Measurements from ENCODE around the gene MICAL2.

MICAL2 gene

DNA sequence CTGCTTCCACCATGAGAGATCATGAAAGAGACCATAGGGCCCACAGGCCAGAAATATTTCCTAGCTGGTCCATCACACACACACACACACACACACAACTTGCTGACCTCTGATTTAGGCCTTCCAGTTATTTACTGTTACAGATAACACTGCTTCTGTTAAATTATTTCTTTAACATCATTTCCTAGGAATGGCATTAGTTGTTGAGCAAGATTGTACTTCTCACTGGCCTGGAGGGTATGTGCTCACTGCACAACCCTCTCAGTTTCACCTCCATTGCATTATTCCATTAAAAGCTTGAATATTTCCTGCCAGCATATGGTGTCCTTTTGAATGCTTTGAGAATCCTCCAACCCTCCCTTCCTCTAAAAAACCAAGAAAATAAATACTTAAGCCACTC is 104.4 kb downstream of the MICAL2 start:
- no peak for DNase-seq

DNA sequence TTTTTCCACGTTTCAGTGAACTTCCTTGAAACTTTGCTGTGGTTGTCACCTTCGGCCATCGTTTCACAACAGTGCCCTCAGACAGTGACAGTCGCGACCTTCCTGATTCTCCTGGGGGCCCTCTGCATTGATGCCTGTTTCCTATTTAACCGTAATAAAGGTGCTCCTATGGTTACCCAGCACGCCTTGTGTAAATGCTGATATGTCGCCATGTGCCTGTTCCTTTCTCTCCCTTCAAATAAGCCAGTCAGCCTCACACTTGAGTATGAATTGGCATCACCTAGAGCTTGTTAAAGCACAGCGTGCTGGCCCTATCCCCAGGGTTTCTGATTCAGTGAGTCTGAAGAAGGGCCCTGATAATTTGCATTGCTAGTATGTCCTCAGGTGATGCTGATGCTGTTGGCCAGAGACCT is 104.8 kb downstream of the MICAL2 start:
- DNase-seq: no peak

DNA sequence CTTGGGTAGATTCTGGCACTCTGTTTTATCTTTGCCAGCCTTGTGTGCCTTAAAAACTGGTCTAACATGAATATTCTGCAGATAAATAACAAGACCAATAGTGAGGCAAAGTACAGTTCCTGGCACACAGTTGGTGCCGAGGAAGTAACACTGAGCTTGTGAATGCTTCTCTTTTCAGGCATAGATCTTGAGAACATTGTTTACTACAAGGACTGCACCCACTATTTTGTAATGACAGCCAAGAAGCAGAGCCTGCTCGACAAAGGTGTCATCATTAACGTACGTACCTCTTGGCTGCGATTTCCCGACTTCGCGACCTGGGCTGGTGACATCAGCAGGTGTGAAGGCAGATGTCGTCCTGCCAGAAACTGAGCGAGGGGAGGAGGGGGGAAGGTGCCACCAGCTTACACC is 105.7 kb downstream of the MICAL2 start:
- no peak for DNase-seq

DNA sequence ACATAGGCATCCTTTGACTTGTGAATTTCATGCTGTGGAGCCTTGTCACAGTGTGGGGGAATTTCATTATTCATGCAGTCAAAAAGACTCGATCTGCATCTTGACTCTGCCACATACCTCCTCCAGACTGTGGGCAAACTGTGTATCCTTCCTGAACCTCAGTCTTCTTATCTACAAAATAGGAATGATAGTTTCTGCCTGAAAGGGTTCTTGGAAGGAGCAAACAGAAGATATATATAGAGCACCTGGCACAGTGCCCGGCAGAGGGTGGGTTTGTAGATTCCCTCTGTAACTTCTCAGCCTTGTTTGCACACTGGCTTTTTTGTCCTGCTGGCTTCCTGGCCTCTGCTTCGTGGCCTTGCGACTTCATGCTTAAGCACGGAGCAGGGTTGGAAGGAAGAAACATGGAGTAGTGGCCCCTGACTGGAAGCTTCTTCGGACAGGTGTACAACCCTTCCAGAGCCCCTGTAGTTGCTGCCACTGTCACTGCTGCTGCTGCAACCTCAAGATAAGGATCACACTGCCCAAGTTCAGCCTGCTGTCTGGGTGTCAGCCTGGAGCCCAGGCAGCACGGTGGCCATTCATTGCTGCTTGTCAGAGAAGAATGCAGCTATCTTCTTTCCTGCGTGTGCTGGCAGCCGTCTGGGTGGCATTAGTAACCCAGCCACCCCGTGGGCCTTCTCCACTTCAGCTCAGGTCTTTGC is 106.4 kb downstream of the MICAL2 start:
- no peak for DNase-seq

DNA sequence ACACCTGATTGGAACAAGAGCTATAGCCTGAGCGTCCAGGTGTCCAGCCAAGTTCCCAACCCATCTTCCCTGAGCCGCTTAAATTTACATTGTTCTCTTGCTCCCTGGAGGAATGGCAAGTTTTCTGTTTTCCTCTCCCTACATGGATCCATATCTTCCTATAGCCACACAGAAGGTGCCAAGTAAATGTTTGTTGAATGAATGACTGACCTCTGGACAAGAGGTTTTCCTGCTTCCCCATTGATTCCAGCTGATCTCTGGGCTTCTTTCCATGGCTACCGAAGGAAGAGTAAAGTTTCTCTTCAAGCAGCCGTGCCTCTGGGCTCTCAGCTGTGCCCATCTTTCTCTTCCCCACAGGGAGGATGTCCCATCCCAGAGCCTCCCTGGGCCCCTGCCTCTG is 107.5 kb downstream of the MICAL2 start:
- DNase-seq: no peak

DNA sequence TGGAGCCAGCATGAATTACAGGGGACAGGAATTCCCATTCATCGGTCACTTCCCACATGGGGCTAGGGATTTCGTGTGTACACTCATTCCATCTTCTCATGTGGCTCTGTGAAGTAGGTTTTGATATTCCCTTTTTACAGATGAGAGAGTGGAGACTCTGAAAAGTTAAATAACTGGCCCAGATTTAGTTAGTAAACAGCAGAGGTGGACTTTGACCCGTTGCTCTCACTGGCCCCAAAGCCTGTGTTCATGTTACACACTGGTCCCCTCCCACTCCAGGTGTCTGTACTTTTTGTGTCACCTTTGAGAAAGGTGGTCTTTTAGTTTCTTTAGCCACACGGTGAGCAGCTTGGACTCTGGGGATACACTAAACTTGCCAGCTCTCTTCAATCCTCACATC is 108.5 kb downstream of the MICAL2 start:
- no peak for DNase-seq

DNA sequence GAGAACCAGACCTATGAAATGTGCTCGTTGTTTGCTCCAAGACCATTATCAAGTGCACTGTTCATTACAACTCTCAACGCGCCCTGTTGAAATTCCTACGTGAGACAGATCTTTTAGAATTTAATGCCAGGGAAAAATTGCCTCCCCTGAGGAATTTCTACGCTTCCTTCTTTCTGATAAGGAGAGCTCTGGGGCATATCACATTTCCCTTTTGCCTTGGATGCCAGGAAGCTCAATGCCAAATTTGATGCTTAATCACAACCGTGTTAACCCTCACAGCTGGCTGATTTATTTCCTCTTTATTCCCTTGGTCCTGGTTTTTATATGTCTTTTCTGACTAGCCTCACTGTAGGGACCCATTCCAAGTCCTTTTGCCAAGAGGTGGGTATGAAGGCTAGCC is 109.4 kb downstream of the MICAL2 start:
- DNase-seq: no peak

DNA sequence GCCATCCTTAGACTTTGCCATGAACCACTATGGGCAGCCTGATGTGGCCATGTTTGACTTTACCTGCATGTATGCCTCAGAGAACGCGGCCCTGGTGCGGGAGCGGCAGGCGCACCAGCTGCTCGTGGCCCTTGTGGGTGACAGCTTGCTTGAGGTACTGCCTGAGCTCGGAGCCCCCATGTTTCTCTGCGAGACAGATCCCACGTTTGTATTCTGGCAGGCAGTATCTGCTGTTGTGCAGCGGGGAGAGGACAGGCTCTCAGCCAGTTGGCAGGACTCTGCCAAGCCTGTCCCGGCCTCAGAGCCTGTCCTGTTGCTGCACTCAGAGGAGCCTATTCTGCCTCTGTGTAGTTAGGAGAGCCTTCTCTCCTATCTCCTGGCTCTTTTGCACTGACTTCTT is 109.9 kb downstream of the MICAL2 start:
- DNase-seq: no peak

DNA sequence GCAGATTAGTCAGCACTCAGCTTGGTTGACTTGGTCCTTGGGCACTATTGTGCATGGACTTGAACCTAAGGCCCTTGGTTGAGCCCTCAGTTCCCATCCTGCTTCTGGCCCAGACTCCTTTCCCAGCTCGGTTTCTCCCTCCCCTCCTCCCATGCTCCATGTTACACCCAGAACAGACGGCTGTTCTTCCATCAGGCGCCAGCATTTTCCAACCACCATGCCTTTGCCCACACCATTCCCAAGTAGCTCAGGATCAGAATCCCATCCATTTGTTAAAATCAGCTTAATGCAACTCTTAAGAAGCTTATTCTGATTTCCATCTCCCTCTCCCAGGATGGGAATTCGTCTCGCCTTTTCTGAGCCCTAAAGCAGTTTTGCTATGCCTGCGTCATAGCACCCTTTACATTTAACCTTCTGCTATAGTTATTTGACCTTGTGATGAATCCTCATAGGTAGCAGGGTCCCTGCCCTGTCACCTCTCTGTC is 110.7 kb downstream of the MICAL2 start:
- DNase-seq: peak in 1 of 2 experiments; percentile 21

DNA sequence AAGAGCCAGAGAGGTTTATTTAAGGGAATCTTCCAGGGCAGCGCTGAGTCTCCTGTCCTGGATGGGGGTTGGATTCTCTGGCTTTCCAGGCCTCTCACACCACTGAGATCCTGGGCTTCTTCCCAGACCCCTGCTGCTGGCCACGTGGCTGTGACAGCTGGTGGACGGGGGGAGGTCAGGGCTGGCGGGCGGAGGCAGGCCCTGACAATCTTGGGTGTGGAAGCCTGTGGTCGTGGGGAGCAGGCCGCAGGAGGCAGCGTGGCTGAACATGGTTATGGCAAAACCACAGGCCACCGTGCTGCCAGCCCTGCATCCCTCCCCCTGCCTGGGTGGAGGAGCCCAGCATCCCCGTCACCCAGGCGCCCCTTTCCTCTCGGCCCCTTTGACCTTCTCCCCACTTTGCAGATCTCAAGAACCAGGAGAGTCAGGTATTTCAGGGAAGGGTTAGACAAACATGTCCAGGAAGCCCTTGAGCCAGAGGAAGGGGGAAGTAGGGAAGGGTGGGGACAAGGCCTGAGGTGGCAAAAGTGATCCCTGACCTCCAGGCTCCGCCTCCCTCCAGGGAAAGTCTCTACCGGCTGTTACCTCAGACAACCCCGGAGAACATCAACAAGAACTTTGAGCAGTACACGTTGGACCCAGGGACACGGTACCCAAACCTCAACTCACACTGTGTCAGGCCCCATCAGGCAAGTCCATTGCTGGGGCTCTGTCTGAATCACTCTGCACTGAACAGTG is 111.8 kb downstream of the MICAL2 start:
- peak in 1 of 2 experiments; percentile 57 for DNase-seq

DNA sequence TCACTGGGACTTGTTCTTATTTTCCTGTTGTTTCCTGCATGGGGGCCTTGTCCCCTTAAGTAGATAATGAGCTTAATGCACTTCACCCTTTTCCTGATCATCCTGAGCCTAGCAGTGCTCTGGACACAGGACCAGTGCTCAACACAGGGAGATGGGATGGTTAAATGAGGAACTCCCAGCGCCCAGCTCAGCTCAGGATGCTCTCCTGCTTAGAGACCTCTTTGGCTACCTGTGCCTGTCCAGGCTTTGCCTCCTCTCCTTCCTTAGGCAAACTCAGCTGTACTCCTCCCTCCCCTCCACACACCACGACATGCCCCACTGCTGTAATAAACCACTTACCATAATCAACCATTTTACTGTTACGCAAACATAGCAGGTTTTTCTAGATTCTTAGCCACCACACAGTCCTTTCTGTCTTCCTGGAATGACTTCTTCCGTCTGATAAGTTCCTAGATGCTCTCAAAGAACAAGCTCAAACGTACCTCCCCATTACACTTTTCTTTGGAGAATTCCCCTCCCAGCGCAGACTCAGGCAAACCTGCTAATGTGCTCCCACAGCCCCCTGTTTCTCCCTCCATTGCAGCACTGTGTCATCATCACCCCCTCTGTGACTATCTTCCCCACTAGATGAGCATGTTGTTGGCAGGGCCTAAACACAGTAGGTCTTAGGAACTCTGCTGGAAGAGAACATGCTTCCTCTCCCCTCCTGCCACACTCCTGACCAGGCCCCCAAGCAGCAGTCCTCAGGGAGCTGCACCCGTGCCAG is 113.6 kb downstream of the MICAL2 start:
- DNase-seq: peak in 1 of 2 experiments; percentile 57

DNA sequence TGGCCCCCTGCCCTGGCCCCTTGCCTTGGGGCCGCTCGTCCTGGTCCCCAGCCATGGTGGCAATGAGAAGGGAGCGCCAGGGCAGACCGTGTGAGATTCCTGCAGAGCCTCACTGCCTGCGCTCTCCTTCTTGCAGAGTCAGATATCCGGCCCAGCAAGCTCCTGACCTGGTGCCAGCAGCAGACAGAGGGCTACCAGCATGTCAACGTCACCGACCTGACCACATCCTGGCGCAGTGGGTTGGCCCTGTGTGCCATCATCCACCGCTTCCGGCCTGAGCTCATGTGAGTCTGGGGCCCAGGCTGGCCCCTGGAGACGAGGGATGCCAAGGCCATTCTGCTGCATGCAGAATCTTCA is 114.1 kb downstream of the MICAL2 start:
- DNase-seq: no peak

DNA sequence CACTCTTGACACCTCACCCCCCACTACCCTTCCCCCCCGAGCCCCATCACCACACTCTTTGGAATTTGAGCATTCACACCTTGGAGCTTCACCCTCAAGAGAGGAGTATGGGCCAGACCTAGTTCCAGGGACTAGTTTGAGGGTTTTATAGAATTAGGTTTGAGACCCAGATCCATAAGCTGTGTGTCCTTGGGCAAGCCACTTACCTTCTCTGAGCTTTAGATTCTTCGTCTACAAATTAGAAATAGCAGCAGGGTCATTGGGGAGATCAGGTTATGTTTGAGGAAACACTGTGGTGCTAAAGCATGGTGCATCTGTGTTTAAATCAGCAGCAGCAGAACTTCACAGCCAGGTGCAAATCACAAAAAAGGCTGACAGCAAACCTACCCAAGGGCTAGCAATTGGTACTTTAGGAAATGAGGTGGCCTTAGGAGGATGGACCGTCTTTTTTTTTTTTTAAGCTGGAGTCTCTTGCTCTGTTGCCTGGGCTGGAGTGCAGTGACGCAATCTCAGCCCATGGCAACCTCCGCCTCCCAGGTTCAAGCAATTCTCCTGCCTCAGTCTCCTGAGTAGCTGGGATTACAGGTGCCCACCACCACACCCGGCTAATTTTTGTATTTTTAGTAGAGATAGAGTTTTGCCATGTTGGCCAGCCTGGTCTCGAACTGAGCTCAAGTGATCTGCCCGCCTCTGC is 114.8 kb downstream of the MICAL2 start:
- DNase-seq: no peak

DNA sequence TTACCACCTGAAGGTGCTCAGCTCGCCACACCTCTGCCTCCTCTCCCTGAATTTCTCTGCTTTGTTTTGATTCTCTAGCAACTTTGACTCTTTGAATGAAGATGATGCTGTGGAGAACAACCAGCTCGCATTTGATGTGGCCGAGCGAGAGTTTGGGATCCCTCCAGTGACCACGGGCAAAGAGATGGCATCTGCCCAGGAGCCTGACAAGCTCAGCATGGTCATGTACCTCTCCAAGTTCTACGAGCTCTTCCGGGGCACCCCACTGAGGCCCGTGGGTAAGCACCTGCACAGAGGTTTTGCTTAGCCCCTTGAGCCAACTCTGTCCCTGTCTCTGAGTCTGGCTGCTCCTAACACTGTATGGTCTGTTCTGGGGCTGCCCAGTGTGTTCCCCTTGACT is 115.7 kb downstream of the MICAL2 start:
- no peak for DNase-seq

DNA sequence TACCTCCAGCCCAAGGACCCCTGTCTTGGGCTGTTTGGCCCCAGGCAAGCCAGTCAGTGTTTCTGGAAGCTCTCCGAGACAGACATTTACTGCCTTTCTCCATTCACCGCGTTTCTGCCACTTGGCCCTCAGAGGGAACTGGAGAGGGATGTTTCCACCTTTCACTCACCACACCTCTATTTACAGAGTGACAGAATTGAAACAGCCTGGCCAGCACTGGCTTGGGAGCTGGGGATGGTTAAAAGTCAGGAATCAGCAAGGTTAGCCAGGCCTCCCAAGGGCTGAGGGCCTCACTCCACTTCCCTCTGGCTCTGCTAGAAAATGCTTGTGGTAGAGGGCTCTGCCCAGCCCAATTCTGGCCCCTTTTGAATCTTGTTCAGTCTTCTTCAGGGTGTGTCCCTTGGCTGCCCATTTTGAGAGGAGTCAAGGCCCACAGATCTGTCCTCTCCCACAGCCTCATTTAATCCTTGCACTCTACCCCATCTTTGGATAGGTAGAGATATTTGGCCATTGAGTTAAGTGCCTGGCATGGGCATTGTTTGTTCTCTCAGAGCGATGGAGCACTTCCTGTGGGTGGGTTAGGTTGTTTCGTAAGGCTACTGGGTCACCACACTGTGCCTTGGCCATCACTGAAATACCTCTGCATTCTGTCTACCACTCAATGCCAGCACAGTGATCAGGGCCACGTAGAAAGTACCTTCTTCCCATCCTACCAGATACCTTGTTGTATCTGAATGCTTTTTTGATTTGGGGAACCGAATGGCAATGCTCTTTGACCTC is 119.2 kb downstream of the MICAL2 start:
- DNase-seq: no peak

DNA sequence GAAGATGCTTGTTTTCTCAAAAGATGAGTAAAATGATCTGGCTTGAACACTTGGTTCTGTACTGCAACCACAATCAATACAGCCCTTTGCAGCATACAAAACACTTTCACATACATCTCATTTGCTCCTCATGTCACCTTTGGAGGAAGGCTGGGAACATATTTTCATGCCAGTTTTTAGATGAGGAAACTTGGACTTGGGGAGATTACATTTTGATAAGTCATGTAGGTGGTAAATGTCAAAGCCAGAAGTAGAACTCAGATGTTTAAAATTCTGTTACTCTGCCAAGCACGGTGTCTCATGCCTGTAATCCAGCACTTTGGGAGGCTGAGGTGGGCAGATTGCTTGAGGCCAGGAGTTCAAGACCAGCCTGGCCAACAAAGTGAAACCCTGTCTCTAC is 121.8 kb downstream of the MICAL2 start:
- no peak for DNase-seq

DNA sequence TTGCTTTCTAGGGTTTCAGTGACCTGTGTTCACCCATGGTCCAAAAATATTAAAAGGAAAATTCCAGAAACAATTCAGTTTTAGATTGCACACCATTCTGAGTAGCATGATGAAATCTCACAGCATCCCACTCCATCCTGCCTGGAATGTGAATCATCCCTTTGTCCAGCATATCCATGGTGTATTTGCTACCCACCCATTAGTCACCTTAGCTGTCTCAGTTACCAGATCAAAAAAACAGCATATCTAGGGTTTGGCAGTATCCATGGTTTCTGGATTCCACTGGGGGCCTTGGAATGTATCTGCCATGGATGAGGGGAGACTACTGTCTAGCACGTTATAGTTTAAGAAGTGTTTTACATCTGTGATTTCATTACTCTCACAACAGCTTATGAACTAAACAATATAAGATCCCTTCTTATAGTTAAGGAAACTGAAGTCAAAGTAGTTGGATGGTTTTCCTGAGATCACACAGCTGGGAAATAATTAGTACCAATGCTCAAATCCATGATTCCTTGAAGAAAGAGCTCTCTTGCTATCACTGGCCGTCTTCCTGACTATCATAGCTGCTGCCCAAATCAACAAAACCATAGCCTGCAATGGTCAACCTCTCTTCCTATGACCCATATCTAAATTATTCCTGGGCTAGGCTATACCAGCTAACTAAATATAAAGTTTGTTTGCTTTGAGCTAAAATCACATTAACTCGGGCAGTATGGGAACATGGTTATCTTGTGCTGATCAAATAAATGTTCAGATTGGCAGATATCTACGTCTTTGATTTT is 122.6 kb downstream of the MICAL2 start:
- DNase-seq: no peak

DNA sequence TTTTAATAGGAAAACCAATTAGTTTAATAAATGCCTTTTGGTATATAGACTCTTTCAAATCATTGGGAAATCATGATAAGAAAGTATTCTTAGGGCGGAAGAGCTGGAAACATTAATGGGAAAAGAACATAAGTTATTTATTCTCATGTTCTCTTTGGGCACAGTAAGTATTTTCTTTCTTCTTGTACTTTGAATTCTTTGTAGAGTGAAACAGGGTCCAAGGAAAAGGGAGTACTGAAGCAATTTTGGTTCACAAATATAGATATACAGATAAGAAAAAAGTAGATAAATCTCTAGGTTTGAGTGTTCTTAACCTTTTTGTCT is 123.2 kb downstream of the MICAL2 start:
- no peak for DNase-seq

DNA sequence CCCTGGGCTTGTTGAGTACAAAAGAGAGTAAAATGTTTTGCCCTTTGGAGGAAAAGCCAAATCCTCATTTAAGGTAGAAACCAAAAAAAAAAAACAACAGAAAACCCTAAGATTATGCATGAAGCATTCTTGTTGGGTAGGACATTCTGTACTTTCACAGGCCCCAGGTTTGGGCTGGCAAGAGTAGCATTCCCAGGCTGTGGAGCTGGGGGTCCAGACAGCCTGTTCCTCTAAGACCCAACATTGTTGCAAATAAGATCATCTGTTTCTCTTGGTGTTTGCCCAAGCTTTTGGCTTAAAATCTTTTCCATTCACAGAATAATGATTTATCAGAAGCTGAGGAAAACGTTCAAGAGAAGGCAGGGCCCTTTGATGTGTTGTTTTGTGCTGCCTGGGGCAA is 123.8 kb downstream of the MICAL2 start:
- DNase-seq: no peak

DNA sequence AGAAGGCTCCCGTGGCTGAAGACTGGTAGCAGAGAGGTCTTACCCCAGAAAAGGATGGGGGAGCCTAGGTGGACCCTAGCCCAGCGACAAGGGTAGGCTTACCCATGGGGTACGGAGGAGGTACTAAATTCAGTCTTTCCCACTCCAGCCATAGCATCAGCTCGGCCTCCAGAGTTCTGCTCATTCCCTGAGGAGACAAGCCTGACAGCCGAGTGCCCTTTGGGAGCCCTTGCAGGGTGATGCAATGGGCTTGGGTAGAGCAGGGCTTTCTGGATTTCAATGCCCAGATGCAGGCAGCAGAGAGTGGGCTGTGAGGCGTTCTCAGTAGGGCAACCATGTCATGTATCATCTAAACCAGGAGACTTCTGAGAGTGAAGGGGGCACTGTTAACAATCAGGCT is 124.7 kb downstream of the MICAL2 start:
- no peak for DNase-seq

DNA sequence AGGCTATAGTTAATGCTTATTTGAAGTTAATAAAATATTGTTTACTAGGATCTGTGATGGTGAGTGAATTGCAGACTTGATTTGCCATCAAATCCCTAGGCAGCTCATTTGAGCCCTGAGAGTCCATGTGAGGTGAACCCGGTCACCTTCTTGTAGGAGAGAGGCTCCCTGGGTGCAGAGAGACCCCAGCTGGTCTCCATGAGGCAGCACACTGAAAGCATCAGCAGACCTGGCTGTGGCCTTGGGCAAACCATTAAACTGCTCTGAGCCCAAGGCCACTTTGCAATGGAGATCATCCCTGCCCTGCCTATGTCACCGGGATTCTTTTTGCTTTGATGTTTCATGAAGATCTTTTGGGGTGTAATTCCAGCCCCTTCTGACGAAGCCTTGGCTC is 125.2 kb downstream of the MICAL2 start:
- DNase-seq: peak in 1 of 2 experiments; percentile 51
